Loucy (cell line): ENCODE measurements around the gene IPO9.

Source experiments
- H2AFZ ChIP-seq: fragments of 200-600 bp; sonication (generic); 2 replicates; pipeline ENCODE4 v1.6.0; 2016; ENCODE audit warnings: antibody characterized with exemption, mild to moderate bottlenecking, low read length, moderate library complexity
- H3F3A ChIP-seq: fragments of 200-600 bp; 2 replicates; pipeline ENCODE4 v1.6.0; 2016; ENCODE audit warnings: antibody characterized with exemption, low read depth, mild to moderate bottlenecking
- H3K27me3 ChIP-seq: fragments of 200-600 bp; sonication (generic); 2 replicates; pipeline ENCODE4 v1.6.1; 2014; ENCODE audit warnings: low read length, mild to moderate bottlenecking; ENCODE audit not compliant: insufficient read depth, poor library complexity, severe bottlenecking
- H3K36me3 ChIP-seq: fragments of 200-600 bp; sonication (generic); 2 replicates; pipeline ENCODE4 v1.6.1; 2016; ENCODE audit warnings: low read length; ENCODE audit not compliant: insufficient read depth
- H3K4me1 ChIP-seq: fragments of 200-600 bp; sonication (generic); 2 replicates; pipeline ENCODE4 v1.5.1; 2014; ENCODE audit warnings: low read length, mild to moderate bottlenecking; ENCODE audit not compliant: insufficient read depth, poor library complexity, severe bottlenecking
- H3K4me2 ChIP-seq: fragments of 200-600 bp; sonication (generic); 2 replicates; pipeline ENCODE4 v1.6.0; 2014; ENCODE audit warnings: antibody characterized with exemption, low read length, low read depth, mild to moderate bottlenecking; ENCODE audit not compliant: poor library complexity, severe bottlenecking
- H3K4me3 ChIP-seq: fragments of 200-600 bp; sonication (generic); 2 replicates; pipeline ENCODE4 v1.5.1; 2014; ENCODE audit warnings: low read length, mild to moderate bottlenecking, mixed read lengths; ENCODE audit not compliant: poor library complexity, severe bottlenecking
- H3K79me2 ChIP-seq: fragments of 200-600 bp; sonication (generic); 2 replicates; pipeline ENCODE4 v1.6.1; 2014; ENCODE audit warnings: low read length; ENCODE audit not compliant: insufficient read depth
- H3K9ac ChIP-seq: fragments of 200-600 bp; sonication (generic); 2 replicates; pipeline ENCODE4 v1.6.0; 2014; ENCODE audit warnings: mild to moderate bottlenecking, low read depth, low read length, moderate library complexity; ENCODE audit not compliant: poor library complexity, severe bottlenecking
- H3K9me2 ChIP-seq: fragments of 200-600 bp; sonication (generic); replicated peaks from 2 replicates; pipeline ENCODE4 v1.6.1; 2016; ENCODE audit warnings: low read depth, low read length, mixed read lengths
- H3K9me3 ChIP-seq: fragments of 200-600 bp; sonication (generic); 2 replicates; pipeline ENCODE4 v1.6.1; 2014; ENCODE audit warnings: mild to moderate bottlenecking, antibody characterized with exemption, low read length, low read depth; ENCODE audit not compliant: insufficient read depth
- H4K20me1 ChIP-seq: fragments of 200-600 bp; sonication (generic); 2 replicates; pipeline ENCODE4 v1.6.0; 2014; ENCODE audit warnings: antibody characterized with exemption, low read length, mild to moderate bottlenecking; ENCODE audit not compliant: insufficient read depth, poor library complexity, severe bottlenecking
- EZH2phosphoT487 ChIP-seq: fragments of 200-600 bp; IDR thresholded peaks from 2 replicates; pipeline ENCODE4 v1.6.1; 2018; ENCODE audit warnings: antibody characterized with exemption, mild to moderate bottlenecking, moderate library complexity, borderline replicate concordance
- TF ChIP-seq, protein P1 (sequence below): fragments of 200-600 bp; sonication (generic); conservative IDR thresholded peaks from 2 replicates; pipeline ENCODE4 v1.5.1; 2014; ENCODE audit warnings: mild to moderate bottlenecking, antibody characterized with exemption, low read length

The IPO9 gene

DNA sequence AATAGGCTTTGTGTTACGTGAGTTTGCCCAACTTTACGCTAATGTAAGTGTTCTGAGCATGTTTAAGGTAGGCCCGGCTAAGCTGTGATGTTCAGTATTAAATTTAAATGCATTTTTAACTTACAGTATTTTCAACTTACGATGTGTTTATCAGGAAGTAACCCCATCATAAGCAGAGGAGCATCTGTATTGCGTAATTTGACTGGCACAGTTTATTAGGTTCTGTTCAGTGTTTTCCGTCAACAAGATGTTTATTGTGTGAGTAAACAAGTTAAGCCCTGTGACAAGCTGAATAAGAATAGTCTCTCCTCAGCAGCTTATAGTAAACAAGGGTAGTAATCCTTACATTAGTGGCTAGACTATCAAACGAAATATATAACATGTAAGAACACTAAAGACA lies 32.5 kb downstream of the IPO9 start:
- Histone ChIP-seq H3K27me3 (no peaks in the 10 kb centered on the region), H3K4me1 (no peaks in the 10 kb centered on the region), H3K9ac (no peak overlapping the region), H3K9me2 (no peaks in the 10 kb centered on the region), H3K36me3 (peaks cover 82% of the 10 kb centered on the region), H4K20me1 (no peaks in the 10 kb centered on the region), H3F3A (no peaks in the 10 kb centered on the region), H3K79me2 (no peaks in the 10 kb centered on the region), H3K4me3 (no peak overlapping the region), H2AFZ (no peak overlapping the region), H3K9me3 (no peaks in the 10 kb centered on the region), H3K4me2 (no peak overlapping the region)
- no peak for TF ChIP-seq EZH2phosphoT487
- TF ChIP-seq, protein P1, sequence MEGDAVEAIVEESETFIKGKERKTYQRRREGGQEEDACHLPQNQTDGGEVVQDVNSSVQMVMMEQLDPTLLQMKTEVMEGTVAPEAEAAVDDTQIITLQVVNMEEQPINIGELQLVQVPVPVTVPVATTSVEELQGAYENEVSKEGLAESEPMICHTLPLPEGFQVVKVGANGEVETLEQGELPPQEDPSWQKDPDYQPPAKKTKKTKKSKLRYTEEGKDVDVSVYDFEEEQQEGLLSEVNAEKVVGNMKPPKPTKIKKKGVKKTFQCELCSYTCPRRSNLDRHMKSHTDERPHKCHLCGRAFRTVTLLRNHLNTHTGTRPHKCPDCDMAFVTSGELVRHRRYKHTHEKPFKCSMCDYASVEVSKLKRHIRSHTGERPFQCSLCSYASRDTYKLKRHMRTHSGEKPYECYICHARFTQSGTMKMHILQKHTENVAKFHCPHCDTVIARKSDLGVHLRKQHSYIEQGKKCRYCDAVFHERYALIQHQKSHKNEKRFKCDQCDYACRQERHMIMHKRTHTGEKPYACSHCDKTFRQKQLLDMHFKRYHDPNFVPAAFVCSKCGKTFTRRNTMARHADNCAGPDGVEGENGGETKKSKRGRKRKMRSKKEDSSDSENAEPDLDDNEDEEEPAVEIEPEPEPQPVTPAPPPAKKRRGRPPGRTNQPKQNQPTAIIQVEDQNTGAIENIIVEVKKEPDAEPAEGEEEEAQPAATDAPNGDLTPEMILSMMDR, result no peak

DNA sequence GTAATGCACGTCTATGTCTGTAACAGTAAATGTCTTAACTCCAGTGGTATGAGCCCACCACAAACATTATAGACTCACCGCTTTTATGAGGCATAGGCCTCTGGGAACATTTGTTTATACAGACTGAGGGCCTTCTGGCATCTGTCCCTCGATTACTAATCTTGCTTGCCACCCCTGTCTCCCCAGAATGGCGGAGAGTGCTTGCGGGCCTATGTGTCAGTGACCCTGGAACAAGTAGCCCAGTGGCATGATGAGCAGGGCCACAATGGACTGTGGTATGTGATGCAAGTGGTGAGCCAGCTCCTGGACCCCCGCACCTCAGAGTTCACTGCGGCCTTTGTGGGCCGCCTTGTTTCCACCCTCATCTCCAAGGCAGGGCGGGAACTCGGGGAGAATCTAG lies 41.4 kb downstream of the IPO9 start:
- Histone ChIP-seq H3K9me3 (no peaks in the 10 kb centered on the region), H4K20me1 (no peaks in the 10 kb centered on the region), H3K79me2 (no peaks in the 10 kb centered on the region), H3K4me2 (no peak overlapping the region), H3K9me2 (no peaks in the 10 kb centered on the region), H3K4me3 (no peak overlapping the region), H3K9ac (no peak overlapping the region), H3K27me3 (no peaks in the 10 kb centered on the region), H3K36me3 (peaks cover 97% of the 10 kb centered on the region), H3K4me1 (no peaks in the 10 kb centered on the region), H2AFZ (no peak overlapping the region), H3F3A (no peaks in the 10 kb centered on the region)
- TF ChIP-seq EZH2phosphoT487, result no peak
- TF ChIP-seq, protein P1, result no peak

DNA sequence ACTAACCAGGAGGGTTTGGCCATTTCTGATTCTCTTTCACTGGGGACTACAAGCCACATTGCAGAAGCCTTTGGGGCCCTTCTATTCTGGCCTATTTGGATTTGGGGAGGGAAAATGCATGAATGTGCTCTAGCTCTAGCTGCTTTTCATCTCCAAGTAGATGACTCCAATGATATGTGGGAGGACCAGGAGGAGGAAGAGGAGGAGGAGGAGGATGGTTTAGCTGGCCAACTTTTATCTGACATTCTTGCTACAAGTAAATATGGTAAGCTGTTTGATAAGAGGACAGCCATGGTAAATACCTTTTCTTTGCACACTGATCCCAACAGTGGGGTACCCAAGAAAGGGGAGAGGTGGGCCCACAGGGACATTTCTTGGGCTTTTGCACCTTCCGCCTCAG lies 45.7 kb downstream of the IPO9 start:
- Histone ChIP-seq H2AFZ (no peak overlapping the region), H3K4me3 (no peak overlapping the region), H3K9me3 (no peaks in the 10 kb centered on the region), H3K4me2 (no peak overlapping the region), H3K27me3 (no peaks in the 10 kb centered on the region), H3K4me1 (no peaks in the 10 kb centered on the region), H3K79me2 (no peaks in the 10 kb centered on the region), H4K20me1 (no peaks in the 10 kb centered on the region), H3K36me3 (peaks cover 68% of the 10 kb centered on the region), H3F3A (no peaks in the 10 kb centered on the region; the same call in 1 of the 2 replicates), H3K9me2 (no peaks in the 10 kb centered on the region), H3K9ac (no peak overlapping the region)
- TF ChIP-seq EZH2phosphoT487, result no peak
- TF ChIP-seq, protein P1, result no peak
